ENCODE data around the gene GDF15.

DNA sequence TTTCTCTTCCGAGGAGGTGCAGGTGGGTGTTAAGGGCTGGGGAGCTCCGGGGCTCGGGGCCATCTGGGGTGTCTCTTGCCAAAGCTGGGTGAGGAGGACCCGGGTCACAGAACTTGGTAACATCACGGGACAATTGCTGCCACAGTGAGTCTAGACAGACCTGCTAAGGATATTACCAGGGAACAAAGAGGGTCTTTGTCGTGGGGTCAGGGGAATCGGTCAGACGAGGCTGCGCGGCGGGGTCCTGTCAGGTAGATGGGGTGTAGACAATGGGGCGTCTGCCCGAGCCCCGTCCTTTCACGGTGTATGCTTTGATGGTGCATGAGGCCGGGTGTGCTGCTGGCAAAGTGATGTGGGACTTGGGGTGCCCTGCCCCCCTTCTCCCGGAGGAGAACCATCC lies 37.8 kb upstream of the GDF15 start:
- TF ChIP-seq, protein P1, sequence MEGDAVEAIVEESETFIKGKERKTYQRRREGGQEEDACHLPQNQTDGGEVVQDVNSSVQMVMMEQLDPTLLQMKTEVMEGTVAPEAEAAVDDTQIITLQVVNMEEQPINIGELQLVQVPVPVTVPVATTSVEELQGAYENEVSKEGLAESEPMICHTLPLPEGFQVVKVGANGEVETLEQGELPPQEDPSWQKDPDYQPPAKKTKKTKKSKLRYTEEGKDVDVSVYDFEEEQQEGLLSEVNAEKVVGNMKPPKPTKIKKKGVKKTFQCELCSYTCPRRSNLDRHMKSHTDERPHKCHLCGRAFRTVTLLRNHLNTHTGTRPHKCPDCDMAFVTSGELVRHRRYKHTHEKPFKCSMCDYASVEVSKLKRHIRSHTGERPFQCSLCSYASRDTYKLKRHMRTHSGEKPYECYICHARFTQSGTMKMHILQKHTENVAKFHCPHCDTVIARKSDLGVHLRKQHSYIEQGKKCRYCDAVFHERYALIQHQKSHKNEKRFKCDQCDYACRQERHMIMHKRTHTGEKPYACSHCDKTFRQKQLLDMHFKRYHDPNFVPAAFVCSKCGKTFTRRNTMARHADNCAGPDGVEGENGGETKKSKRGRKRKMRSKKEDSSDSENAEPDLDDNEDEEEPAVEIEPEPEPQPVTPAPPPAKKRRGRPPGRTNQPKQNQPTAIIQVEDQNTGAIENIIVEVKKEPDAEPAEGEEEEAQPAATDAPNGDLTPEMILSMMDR (conservative IDR thresholded peaks at IDR 0.05; ENCODE audit: low read length): no peak
- no peak for TF ChIP-seq EZH2phosphoT487 (IDR thresholded peaks at IDR 0.05; ENCODE audit: borderline replicate concordance, low read depth, low read length)

All from OCI-LY7 (cell line).